ENCODE results near the gene PSTK.

- TF ChIP-seq, protein P1, sequence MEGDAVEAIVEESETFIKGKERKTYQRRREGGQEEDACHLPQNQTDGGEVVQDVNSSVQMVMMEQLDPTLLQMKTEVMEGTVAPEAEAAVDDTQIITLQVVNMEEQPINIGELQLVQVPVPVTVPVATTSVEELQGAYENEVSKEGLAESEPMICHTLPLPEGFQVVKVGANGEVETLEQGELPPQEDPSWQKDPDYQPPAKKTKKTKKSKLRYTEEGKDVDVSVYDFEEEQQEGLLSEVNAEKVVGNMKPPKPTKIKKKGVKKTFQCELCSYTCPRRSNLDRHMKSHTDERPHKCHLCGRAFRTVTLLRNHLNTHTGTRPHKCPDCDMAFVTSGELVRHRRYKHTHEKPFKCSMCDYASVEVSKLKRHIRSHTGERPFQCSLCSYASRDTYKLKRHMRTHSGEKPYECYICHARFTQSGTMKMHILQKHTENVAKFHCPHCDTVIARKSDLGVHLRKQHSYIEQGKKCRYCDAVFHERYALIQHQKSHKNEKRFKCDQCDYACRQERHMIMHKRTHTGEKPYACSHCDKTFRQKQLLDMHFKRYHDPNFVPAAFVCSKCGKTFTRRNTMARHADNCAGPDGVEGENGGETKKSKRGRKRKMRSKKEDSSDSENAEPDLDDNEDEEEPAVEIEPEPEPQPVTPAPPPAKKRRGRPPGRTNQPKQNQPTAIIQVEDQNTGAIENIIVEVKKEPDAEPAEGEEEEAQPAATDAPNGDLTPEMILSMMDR (IDR thresholded peaks at IDR 0.05 in 8 of 11, conservative IDR thresholded peaks at IDR 0.05 in 3 of 11): no peak
- TF ChIP-seq POLR2A (IDR thresholded peaks at IDR 0.05) (no peak), POLR2AphosphoS5 (IDR thresholded peaks at IDR 0.05) (no peak)
Observed at GRCh38 chr10:123001370-123001769, 21.2 kb downstream of the PSTK start.
